HepG2 (cell line): ENCODE results near the gene NOM1. TPM values are rescaled to one million over a fixed set of nuclear protein-coding genes. Genes with fewer than 3 reads are reported as not detected.

Source experiments
- DRAP1 ChIP-seq: IDR thresholded peaks from 2 replicates; pipeline ENCODE4 v1.6.1; 2016; ENCODE audit warnings: missing genetic modification reagents, missing compliant biosample characterization
- GMEB1 ChIP-seq: sonication (generic); formaldehyde crosslinking; IDR thresholded peaks from 2 replicates; pipeline ENCODE4 v1.5.1; 2020; ENCODE audit warnings: missing genetic modification reagents, mild to moderate bottlenecking, borderline replicate concordance
- GPBP1L1 ChIP-seq: sonication (generic); formaldehyde crosslinking; IDR thresholded peaks from 2 replicates; pipeline ENCODE4 v1.5.0; 2020; ENCODE audit warnings: mild to moderate bottlenecking, missing genetic modification reagents
- JDP2 ChIP-seq: sonication (generic); formaldehyde crosslinking; IDR thresholded peaks from 2 replicates; pipeline ENCODE4 v1.8.1; 2022; ENCODE audit warnings: missing genetic modification reagents, borderline replicate concordance
- MAX ChIP-seq: IDR thresholded peaks from 2 replicates; pipeline ENCODE4 v1.6.1; 2012; ENCODE audit warnings: inconsistent platforms
- NFIB ChIP-seq: sonication (generic); formaldehyde crosslinking; IDR thresholded peaks from 2 replicates; pipeline ENCODE4 v1.9.0; 2021; ENCODE audit warnings: missing genetic modification reagents, mild to moderate bottlenecking, borderline replicate concordance
- PBX3 ChIP-seq: sonication (generic); formaldehyde crosslinking; IDR thresholded peaks from 2 replicates; pipeline ENCODE4 v1.8.1; 2023; ENCODE audit warnings: missing genetic modification reagents, inconsistent platforms, borderline replicate concordance
- POLR2G ChIP-seq: fragments of 200-400 bp; formaldehyde crosslinking; IDR thresholded peaks from 2 replicates; pipeline ENCODE4 v1.6.1; 2018; ENCODE audit warnings: mild to moderate bottlenecking, low read depth, low read length, moderate library complexity
- RARA ChIP-seq: IDR thresholded peaks from 2 replicates; pipeline ENCODE4 v1.6.1; 2016; ENCODE audit warnings: missing genetic modification reagents, missing compliant biosample characterization
- SAP130 ChIP-seq: IDR thresholded peaks from 2 replicates; pipeline ENCODE4 v1.6.1; 2016; ENCODE audit warnings: low read depth
- SNAI1 ChIP-seq: sonication (generic); formaldehyde crosslinking; IDR thresholded peaks from 2 replicates; pipeline ENCODE4 v1.5.0; 2020; ENCODE audit warnings: mild to moderate bottlenecking, missing genetic modification reagents, borderline replicate concordance
- TFAP4 ChIP-seq: sonication (generic); IDR thresholded peaks from 2 replicates; pipeline ENCODE4 v1.6.1; 2016; ENCODE audit warnings: low read depth, borderline replicate concordance
- TFE3 ChIP-seq: IDR thresholded peaks from 2 replicates; pipeline ENCODE4 v1.6.1; 2016
- ZBTB20 ChIP-seq: sonication (generic); formaldehyde crosslinking; IDR thresholded peaks from 2 replicates; pipeline ENCODE4 v1.8.1; 2023; ENCODE audit warnings: missing genetic modification reagents, low read depth, mild to moderate bottlenecking, borderline replicate concordance
- ZBTB37 ChIP-seq: sonication (generic); formaldehyde crosslinking; IDR thresholded peaks from 2 replicates; pipeline ENCODE4 v1.4.0; 2020; ENCODE audit warnings: mild to moderate bottlenecking, missing genetic modification reagents
- ZFY ChIP-seq: sonication (generic); formaldehyde crosslinking; IDR thresholded peaks from 2 replicates; pipeline ENCODE4 v1.4.0; 2020; ENCODE audit warnings: missing genetic modification reagents
- ZNF230 ChIP-seq: sonication (generic); formaldehyde crosslinking; IDR thresholded peaks from 2 replicates; pipeline ENCODE4 v1.4.0; 2020; ENCODE audit warnings: mild to moderate bottlenecking, missing genetic modification reagents
- ZNF558 ChIP-seq: sonication (generic); formaldehyde crosslinking; IDR thresholded peaks from 2 replicates; pipeline ENCODE4 v1.9.0; 2022; ENCODE audit warnings: mild to moderate bottlenecking, missing genetic modification reagents, borderline replicate concordance
- ZNF703 ChIP-seq: sonication (generic); formaldehyde crosslinking; IDR thresholded peaks from 2 replicates; pipeline ENCODE4 v1.5.1; 2020; ENCODE audit warnings: missing genetic modification reagents, mild to moderate bottlenecking, moderate library complexity, borderline replicate concordance
- polyA plus RNA-seq, 8 experiments: library from polyadenylated mRNA; depleted of rRNA in 3 of 8; stranded (reverse) in 7 of 8; unstranded in 1 of 8; fragments of >200 nt; fragmentation: Illumina TruSeq in 4 of 8; extraction: Trizol in 4 of 8; gene quantifications; 2 replicates each; pipeline versions ENCODE4 v1.2.1 to v1.2.3, GENCODE V29; 2011 to 2016; ENCODE audit warnings: low read depth in 4 of 8, missing spikeins in 1 of 8, mixed read lengths in 1 of 8; ENCODE audit not compliant: insufficient read depth in 1 of 8
- total RNA-seq, 5 experiments: library from RNA; depleted of rRNA; stranded (reverse); fragments of >200 nt; fragmentation: Illumina TruSeq; extraction: Trizol; gene quantifications; 2 replicates each; pipeline ENCODE4 v1.2.3, GENCODE V29; 2016; ENCODE audit warnings: low read depth in 1 of 5

NOM1 gene
- total and polyA plus RNA-seq, 2 of the 13 experiments (the other 11 are each of a cell fraction or from before 2014, with no cell fraction given), result 14.2 to 26.2 TPM

GRCh38 chr7:157011333-157012112 lies 62.0 kb downstream of the NOM1 start (continued):
- TF ChIP-seq GPBP1L1 (no peak), TFAP4 (0 out of 2 replicates have a peak, but pooled peaks have one; percentile 35), DRAP1 (no peak), GMEB1 (CRISPR knock-in tag) (peak; percentile 40; the same call in 1 of the 2 replicates), RARA (CRISPR knock-in tag) (peak; percentile 91), ZBTB37 (no peak), SAP130 (CRISPR knock-in tag) (peak; percentile 56), JDP2 (no peak), ZNF230 (CRISPR knock-in tag) (0 out of 2 replicates have a peak, but pooled peaks have one; percentile 37), MAX (peak; percentile 72), ZFY (CRISPR knock-in tag) (peak; percentile 63), NFIB (CRISPR knock-in tag) (no peak), ZBTB20 (CRISPR knock-in tag) (0 out of 2 replicates have a peak, but pooled peaks have one; percentile 51), PBX3 (CRISPR knock-in tag) (no peak), ZNF558 (CRISPR knock-in tag) (peak; percentile 68; the same call in 1 of the 2 replicates), SNAI1 (no peak), POLR2G (no peak), ZNF703 (CRISPR knock-in tag) (peak; percentile 89), TFE3 (0 out of 2 replicates have a peak, but pooled peaks have one; percentile 12)
